HL-60 (cell line): ENCODE results near the gene MAGOHB.

Experiments used
- CTCF ChIP-seq: IDR thresholded peaks from one replicate; pipeline ENCODE4 v1.5.1; 2011; ENCODE audit warnings: low read length, control low read depth, inconsistent platforms; ENCODE audit not compliant: insufficient read depth
- GABPA ChIP-seq: IDR thresholded peaks from 2 replicates; pipeline ENCODE4 v1.6.1; 2012; ENCODE audit warnings: low read depth
- POLR2AphosphoS5 ChIP-seq: IDR thresholded peaks from 2 replicates; pipeline ENCODE4 v1.6.1; 2012; ENCODE audit warnings: low read depth
- SPI1 ChIP-seq: IDR thresholded peaks from 2 replicates; pipeline ENCODE4 v1.6.1; 2012; ENCODE audit warnings: low read depth, mild to moderate bottlenecking, borderline replicate concordance

- TF ChIP-seq CTCF: no peak
- TF ChIP-seq GABPA: no peak
- no peak for TF ChIP-seq POLR2AphosphoS5
- no peak for TF ChIP-seq SPI1
Observed at GRCh38 chr12:10590966-10591365, 22.4 kb downstream of the MAGOHB start.
